Measurements from ENCODE around the gene SNN.

SNN gene

DNA sequence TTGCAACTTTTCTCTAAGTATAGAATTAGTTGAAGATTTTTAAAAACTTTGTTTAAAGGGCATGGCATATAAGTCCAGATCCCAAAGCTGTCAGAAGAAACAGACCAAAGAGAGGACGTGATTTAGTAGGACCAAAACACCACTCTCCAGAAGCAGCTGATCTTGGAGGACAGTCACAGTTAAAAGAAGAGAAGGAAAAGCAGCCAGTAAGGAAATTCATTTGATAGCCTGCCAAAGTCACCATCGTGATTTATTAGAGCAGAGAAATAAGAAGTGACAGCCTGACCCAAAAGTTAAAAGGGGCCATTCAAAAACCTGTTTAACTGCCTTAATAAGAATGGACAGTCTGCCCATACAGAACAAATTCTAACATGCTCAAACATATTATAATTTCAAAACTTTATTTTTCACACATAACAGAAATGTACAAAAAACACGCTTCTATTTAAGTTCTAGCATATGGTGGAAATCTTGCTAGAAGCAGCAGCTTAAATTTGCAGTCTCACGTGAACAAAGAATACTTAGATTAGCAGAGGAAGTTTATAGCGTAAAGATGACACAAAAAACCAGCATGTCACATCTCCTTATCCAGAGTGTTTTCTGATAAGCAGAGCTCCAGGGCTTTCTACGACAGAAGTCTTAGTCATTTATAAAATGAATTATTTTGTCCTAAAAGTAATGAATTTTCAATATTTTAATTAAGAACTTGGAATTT, 37.2 kb downstream of the SNN start:
- no peak for DNase-seq

DNA sequence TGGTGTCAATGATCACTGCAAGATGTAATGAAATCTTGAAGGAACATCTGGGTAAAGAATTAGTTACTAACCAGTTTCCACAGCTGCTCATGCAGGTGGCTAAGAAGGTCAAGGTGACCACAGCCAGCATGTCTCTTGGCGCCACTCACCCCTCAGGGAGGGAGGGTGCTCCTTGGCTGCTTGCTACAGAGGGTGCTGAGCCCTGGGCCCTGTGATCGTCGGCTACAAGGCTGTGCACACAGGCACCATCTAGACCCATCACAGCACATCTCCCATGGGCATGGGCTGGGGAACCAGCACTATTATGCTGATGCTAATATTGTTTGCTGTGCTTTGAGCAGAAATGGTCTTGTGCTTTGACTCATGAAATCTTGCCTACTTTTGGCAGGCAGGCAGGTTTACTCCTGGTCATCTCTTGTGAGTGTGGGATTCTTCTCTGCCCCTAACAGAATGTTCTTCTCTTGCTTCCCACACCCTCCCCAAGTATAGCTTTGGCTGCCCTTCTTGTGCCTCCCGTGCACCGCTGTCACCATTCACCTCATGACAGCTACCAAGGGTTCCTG, 38.0 kb downstream of the SNN start:
- no peak for DNase-seq

- no peak for DNase-seq
Observed at GRCh38 chr16:11707679-11708197, 39.5 kb downstream of the SNN start.

DNA sequence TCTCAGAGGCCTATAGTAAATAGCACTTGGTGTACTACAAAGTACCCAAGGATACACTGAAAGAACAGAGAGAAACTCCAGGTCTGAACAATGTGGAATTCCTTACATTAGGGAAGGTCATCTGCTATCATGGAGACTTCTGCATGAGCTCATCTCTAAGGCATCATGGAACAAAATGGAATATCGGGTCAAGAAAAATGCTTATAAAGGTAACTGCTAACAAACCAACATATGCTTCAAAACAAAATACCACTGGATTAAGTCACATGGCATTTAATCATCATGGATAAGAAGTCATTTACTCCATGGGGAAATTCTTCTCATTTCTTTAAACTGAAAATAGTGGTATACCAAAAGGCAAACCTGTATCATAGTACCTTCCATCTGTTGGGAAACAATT, 40.2 kb downstream of the SNN start:
- DNase-seq, result no peak

DNA sequence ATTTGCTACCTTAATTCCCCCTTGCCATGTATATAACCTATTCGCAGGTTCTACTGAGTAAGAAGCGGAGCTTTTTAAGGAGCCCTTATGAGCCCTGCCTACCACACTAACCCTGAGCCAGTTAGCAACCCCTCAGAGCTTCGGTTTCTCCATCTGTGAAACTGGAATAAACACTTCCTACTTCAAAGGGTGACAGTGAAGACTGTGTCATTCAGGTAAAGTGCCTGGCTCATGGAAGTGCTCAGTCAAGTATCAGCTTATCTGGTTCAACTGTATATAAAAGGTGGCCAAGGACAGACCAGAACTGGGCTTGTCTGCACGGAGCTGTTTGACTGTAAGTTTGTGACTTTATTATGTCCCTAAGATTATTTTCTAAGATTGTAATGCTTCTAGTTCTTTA, 43.4 kb downstream of the SNN start:
- DNase-seq, result no peak

- DNase-seq, result no peak
Observed at GRCh38 chr16:11712122-11712521, 43.9 kb downstream of the SNN start.

- DNase-seq, result no peak
Observed at GRCh38 chr16:11715246-11715947, 47.1 kb downstream of the SNN start.

GRCh38 chr16:11716336-11716735, 48.1 kb downstream of the SNN start:
- no peak for DNase-seq

DNA sequence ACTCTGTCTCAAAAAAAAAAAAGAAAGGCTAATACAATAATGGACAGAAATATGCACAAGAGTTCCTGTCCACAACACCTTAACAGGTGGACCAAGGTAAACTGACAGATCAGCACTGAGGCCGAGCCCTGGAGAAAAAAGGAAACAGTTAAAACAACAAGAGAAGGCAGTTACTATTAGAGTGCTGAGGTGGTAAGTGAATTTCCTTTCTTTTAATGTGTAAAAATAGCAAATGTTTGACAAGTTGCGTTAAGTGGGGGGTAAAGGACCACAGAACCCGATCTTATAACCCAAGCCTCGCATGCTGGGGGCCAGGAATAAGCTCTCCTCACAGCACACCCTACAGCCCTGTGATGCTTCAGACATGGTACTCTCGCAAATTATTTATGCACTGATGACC, 49.6 kb downstream of the SNN start:
- no peak for DNase-seq

DNA sequence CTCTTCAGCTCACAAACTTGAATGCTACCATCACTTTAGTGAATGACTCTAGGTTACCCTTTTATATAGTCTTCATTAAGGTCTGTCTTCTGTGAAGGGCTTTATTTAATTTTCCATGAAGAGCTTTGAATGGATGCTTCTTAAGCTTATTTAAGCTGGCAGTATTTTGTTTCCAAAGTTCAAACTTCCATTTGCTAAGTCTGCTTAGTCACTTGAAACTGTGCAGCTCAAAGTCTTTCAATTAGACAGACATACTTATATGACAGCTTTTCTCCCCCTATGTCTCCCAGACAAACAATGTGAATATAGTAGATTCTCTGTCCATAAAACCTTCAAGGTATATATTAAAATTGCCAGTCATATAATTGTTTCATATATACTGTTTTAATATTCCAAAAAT, 50.9 kb downstream of the SNN start:
- DNase-seq, result no peak

DNA sequence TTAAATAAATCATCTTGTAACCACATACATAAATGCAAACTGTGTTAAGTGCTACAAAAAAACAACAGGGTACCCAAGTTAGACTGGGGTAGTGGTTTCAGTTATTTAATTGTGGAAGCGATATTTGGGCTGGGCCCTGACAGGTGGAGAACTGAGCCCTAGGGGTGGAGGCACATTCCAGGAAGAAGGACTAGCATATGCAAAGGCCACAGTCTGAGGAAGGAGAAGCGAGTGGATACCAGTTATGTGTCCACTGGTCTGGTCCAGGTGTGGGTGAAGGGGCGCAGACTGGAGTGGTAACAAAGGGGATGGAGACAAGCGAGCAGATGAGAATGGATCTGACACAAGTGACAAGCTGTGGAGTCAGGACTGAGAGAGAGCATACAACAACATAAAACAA, 51.5 kb downstream of the SNN start:
- no peak for DNase-seq

- DNase-seq, result no peak
Observed at GRCh38 chr16:11721781-11722467, 53.7 kb downstream of the SNN start.

DNA sequence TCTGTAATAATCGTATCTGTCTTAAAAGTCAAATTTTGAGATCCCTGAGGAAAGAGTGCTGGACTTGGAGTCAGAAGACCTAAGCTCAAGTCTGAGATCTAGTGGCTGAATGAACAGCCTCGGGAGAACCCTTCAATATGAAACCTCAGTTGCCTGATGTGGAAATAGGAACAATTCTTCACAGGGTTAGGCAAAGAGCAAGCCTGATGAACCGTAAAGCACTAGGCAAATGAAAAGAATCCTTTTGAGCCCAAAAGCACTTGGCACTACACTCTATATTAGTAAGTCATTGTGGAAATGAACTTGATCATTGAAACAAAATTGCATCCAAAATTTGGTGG, 54.2 kb downstream of the SNN start:
- no peak for DNase-seq

- no peak for DNase-seq
Observed at GRCh38 chr16:11725457-11725856, 57.2 kb downstream of the SNN start.

- DNase-seq, result no peak
Observed at GRCh38 chr16:11726008-11726407, 57.8 kb downstream of the SNN start.

- no peak for DNase-seq
Observed at GRCh38 chr16:11727796-11728543, 59.7 kb downstream of the SNN start.
